Measurements from ENCODE around the gene C1QTNF12. TPM values are rescaled to one million over a fixed set of nuclear protein-coding genes. Genes with fewer than 3 reads are reported as not detected.

The C1QTNF12 gene
- total and polyA plus RNA-seq, 4 experiments from 2014 or later, result 0.31 to 3.3 (median 2.4) TPM; not detected in 1

GRCh38 chr1:1274299-1274930 lies 27.9 kb upstream of the C1QTNF12 start:
- Mint-ChIP-seq H3K4me1 (peaks cover 22 to 40% (median 32%) of the 10 kb centered on the region in 4 donors), H3K9me3 (no peaks in the 10 kb centered on the region), H3K4me3 (peak overlapping the region; percentile 26 to 74 (median 70)), H3K36me3 (peaks cover 5 to 19% of the 10 kb centered on the region in 2 donors), H3K27ac (peak overlapping the region in 5 of 7 donors; percentile 36 to 53 (median 41)), H3K27me3 (peaks cover 0 to 1% of the 10 kb centered on the region in 2 donors)
- Histone ChIP-seq H3K27me3 (ENCODE audit: insufficient read depth, low read length) (no peaks in the 10 kb centered on the region), H3K4me3 (ENCODE audit: low read length in 2 of 2) (peak overlapping the region; percentile 29 to 80), H3K36me3 (ENCODE audit: insufficient read depth, low read length) (no peaks in the 10 kb centered on the region), H3K27ac (ENCODE audit: low read depth, low read length) (peak overlapping the region; percentile 83), H3K4me1 (ENCODE audit: insufficient read depth, low read length) (peaks cover 42% of the 10 kb centered on the region), H3K9me3 (ENCODE audit: control insufficient read depth in 1 of 2, low read length in 2 of 2) (no peaks in the 10 kb centered on the region)
- intact Hi-C loops (cut with micrococcal nuclease), result loop anchor here (1.0 kb wide), 1 partner anchor 158 kb away; the partner anchor contains the start of gene C1orf159
- peak in 1 of 5 donors; percentile 38 for DNase-seq
- ChIA-PET CTCF (ENCODE audit: partially characterized antibody) (interaction anchor here (1.4 kb wide), 1 partner anchor 152 kb away, joined by 3 read pairs; no protein-coding TSS in a partner anchor), POLR2A (ENCODE audit: partially characterized antibody) (interaction anchor here (1.0 to 1.8 kb wide), 7 partner anchors 16 to 341 kb away, joined by 3 to 10 read pairs (median 4); partner anchors contain the start of genes AURKAIP1, B3GALT6, MIB2 and SDF4)

GRCh38 chr1:1273512-1274298 lies 27.2 kb upstream of the C1QTNF12 start, which contains the start of gene UBE2J2:
Gene UBE2J2, minus strand, starts transcription at chr1:1273854. Its CDS starts 5,862 bp downstream, at chr1:1267992.
- Histone ChIP-seq H3K36me3 (ENCODE audit: insufficient read depth, low read length) (no peaks in the 10 kb centered on the region), H3K9me3 (ENCODE audit: control insufficient read depth in 1 of 2, low read length in 2 of 2) (no peaks in the 10 kb centered on the region), H3K27me3 (ENCODE audit: insufficient read depth, low read length) (no peaks in the 10 kb centered on the region), H3K4me1 (ENCODE audit: insufficient read depth, low read length) (peaks cover 43% of the 10 kb centered on the region), H3K27ac (ENCODE audit: low read depth, low read length) (peak within 1 kb of the TSS; percentile 83), H3K4me3 (ENCODE audit: low read length in 2 of 2) (peak within 1 kb of the TSS; percentile 33 to 80)
- DNase-seq, result peak; percentile 89 to 92 (median 90)
- Mint-ChIP-seq H3K27ac (peak within 1 kb of the TSS; percentile 83 to 96 (median 89)), H3K4me3 (peak within 1 kb of the TSS; percentile 86 to 88 (median 87)), H3K27me3 (no peaks in the 10 kb centered on the region), H3K36me3 (peaks cover 5 to 19% of the 10 kb centered on the region in 2 donors), H3K4me1 (peaks cover 22 to 40% (median 32%) of the 10 kb centered on the region in 4 donors), H3K9me3 (no peaks in the 10 kb centered on the region)
- ChIA-PET CTCF (ENCODE audit: partially characterized antibody) (interaction anchor here (1.4 kb wide), 1 partner anchor 151 kb away, joined by 3 read pairs; no protein-coding TSS in a partner anchor), POLR2A (ENCODE audit: partially characterized antibody) (interaction anchor here (0.9 to 1.8 kb wide), 10 partner anchors 17 to 342 kb away, joined by 3 to 10 read pairs (median 4); partner anchors contain the start of genes AURKAIP1, B3GALT6, MIB2 and SDF4)
- intact Hi-C loops (cut with micrococcal nuclease), result loop anchor here (1.0 kb wide), 3 partner anchors 35 to 157 kb away; partner anchors contain the start of genes B3GALT6, C1orf159, PUSL1 and SDF4

- no peak for DNase-seq
- intact Hi-C loops (cut with micrococcal nuclease), result loop anchor here (1.0 kb wide), 2 partner anchors 35 to 41 kb away; partner anchors contain the start of genes B3GALT6, PUSL1 and SDF4
- Mint-ChIP-seq H3K27ac (peak overlapping the region; percentile 83 to 96 (median 89)), H3K27me3 (no peaks in the 10 kb centered on the region), H3K9me3 (no peaks in the 10 kb centered on the region), H3K4me1 (peaks cover 22 to 43% (median 32%) of the 10 kb centered on the region in 4 donors), H3K36me3 (peaks cover 5 to 21% of the 10 kb centered on the region in 2 donors), H3K4me3 (peak overlapping the region; percentile 86 to 88 (median 87))
- H3K9me3 ChIP-seq (ENCODE audit: control insufficient read depth in 1 of 2, low read length in 2 of 2), result no peaks in the 10 kb centered on the region
- peaks cover 43% of the 10 kb centered on the region for H3K4me1 ChIP-seq (ENCODE audit: insufficient read depth, low read length)
- H3K27ac ChIP-seq (ENCODE audit: low read depth, low read length), result peak overlapping the region; percentile 83
- H3K36me3 ChIP-seq (ENCODE audit: insufficient read depth, low read length), result no peaks in the 10 kb centered on the region
- H3K27me3 ChIP-seq (ENCODE audit: insufficient read depth, low read length), result no peaks in the 10 kb centered on the region
- ChIA-PET POLR2A (ENCODE audit: partially characterized antibody) (interaction anchor here (0.9 to 1.8 kb wide), 9 partner anchors 17 to 342 kb away, joined by 3 to 10 read pairs (median 3); partner anchors contain the start of genes AURKAIP1, B3GALT6, MIB2 and SDF4), CTCF (ENCODE audit: partially characterized antibody) (interaction anchor here (1.4 kb wide), 1 partner anchor 150 kb away, joined by 3 read pairs; no protein-coding TSS in a partner anchor)
- H3K4me3 ChIP-seq (ENCODE audit: low read length in 2 of 2), result peak overlapping the region; percentile 33 to 80
These were observed 26.6 kb upstream of the C1QTNF12 start for GRCh38 chr1:1273209-1273511.

- H3K4me1 ChIP-seq (ENCODE audit: insufficient read depth, low read length), result peaks cover 43% of the 10 kb centered on the region
- DNase-seq, result peak in 1 of 5 donors; percentile 45
- H3K36me3 Mint-ChIP-seq, result peaks cover 5 to 25% of the 10 kb centered on the region in 2 donors
These were observed 26.1 kb upstream of the C1QTNF12 start for GRCh38 chr1:1272341-1273208.

GRCh38 chr1:1270813-1271212 lies 24.3 kb upstream of the C1QTNF12 start:
- ChIA-PET POLR2A (ENCODE audit: partially characterized antibody) (interaction anchor here (0.8 kb wide), 1 partner anchor 14 kb away, joined by 3 read pairs; no protein-coding TSS in a partner anchor), CTCF (ENCODE audit: partially characterized antibody) (interaction anchor here (2.4 kb wide), 1 partner anchor 149 kb away, joined by 9 read pairs; no protein-coding TSS in a partner anchor)
- H3K36me3 ChIP-seq (ENCODE audit: insufficient read depth, low read length), result no peaks in the 10 kb centered on the region
- H3K4me3 ChIP-seq (ENCODE audit: low read length in 2 of 2), result no peak overlapping the region
- H3K9me3 Mint-ChIP-seq, result no peaks in the 10 kb centered on the region
- no peaks in the 10 kb centered on the region for H3K27me3 ChIP-seq (ENCODE audit: insufficient read depth, low read length)
- peak overlapping the region; percentile 58 to 91 (median 83) for H3K27ac Mint-ChIP-seq
- H3K27ac ChIP-seq (ENCODE audit: low read depth, low read length), result no peak overlapping the region
- peaks cover 9 to 35% of the 10 kb centered on the region in 2 donors for H3K36me3 Mint-ChIP-seq
- no peaks in the 10 kb centered on the region for H3K9me3 ChIP-seq (ENCODE audit: control insufficient read depth in 1 of 2, low read length in 2 of 2)
- intact Hi-C loops (cut with micrococcal nuclease), result no loop called here
- peaks cover 25 to 49% (median 33%) of the 10 kb centered on the region in 4 donors for H3K4me1 Mint-ChIP-seq
- DNase-seq, result peak in 1 of 5 donors; percentile 21
- H3K4me1 ChIP-seq (ENCODE audit: insufficient read depth, low read length), result peaks cover 43% of the 10 kb centered on the region
- no peaks in the 10 kb centered on the region for H3K27me3 Mint-ChIP-seq
- peak overlapping the region; percentile 69 to 86 (median 77) for H3K4me3 Mint-ChIP-seq

More at GRCh38 chr1:1272341-1273208, 26.1 kb upstream of the C1QTNF12 start:
- ChIA-PET CTCF (ENCODE audit: partially characterized antibody) (interaction anchor here (0.6 to 2.4 kb wide), 2 partner anchors 150 to 595 kb away, joined by 3 to 9 read pairs; no protein-coding TSS in a partner anchor), POLR2A (ENCODE audit: partially characterized antibody) (interaction anchor here (0.8 to 1.8 kb wide), 6 partner anchors 33 to 135 kb away, joined by 3 to 10 read pairs (median 4); partner anchors contain the start of genes AURKAIP1 and B3GALT6)
- Mint-ChIP-seq H3K4me1 (peaks cover 22 to 47% (median 33%) of the 10 kb centered on the region in 4 donors), H3K4me3 (peak overlapping the region; percentile 86 to 88 (median 87)), H3K9me3 (no peaks in the 10 kb centered on the region), H3K27me3 (no peaks in the 10 kb centered on the region), H3K27ac (peak overlapping the region; percentile 83 to 96 (median 89))
- Histone ChIP-seq H3K27ac (ENCODE audit: low read depth, low read length) (peak overlapping the region; percentile 83), H3K9me3 (ENCODE audit: control insufficient read depth in 1 of 2, low read length in 2 of 2) (no peaks in the 10 kb centered on the region), H3K4me3 (ENCODE audit: low read length in 2 of 2) (peak overlapping the region; percentile 33 to 80), H3K27me3 (ENCODE audit: insufficient read depth, low read length) (no peaks in the 10 kb centered on the region), H3K36me3 (ENCODE audit: insufficient read depth, low read length) (no peaks in the 10 kb centered on the region)
- intact Hi-C loops (cut with micrococcal nuclease), result loop anchor here (1.0 kb wide), 2 partner anchors 36 to 40 kb away; partner anchors contain the start of genes B3GALT6, PUSL1 and SDF4

- H3K36me3 ChIP-seq (ENCODE audit: insufficient read depth, low read length), result peaks cover 2% of the 10 kb centered on the region
- no peaks in the 10 kb centered on the region for H3K27me3 ChIP-seq (ENCODE audit: insufficient read depth, low read length)
- DNase-seq, result no peak
- Mint-ChIP-seq H3K36me3 (peaks cover 17 to 44% of the 10 kb centered on the region in 2 donors), H3K9me3 (no peaks in the 10 kb centered on the region), H3K27ac (no peak overlapping the region), H3K27me3 (no peaks in the 10 kb centered on the region), H3K4me1 (peaks cover 27 to 53% (median 37%) of the 10 kb centered on the region in 4 donors), H3K4me3 (no peak overlapping the region)
- no peak overlapping the region for H3K4me3 ChIP-seq (ENCODE audit: low read length in 2 of 2)
- intact Hi-C loops (cut with micrococcal nuclease), result no loop called here
- POLR2A ChIA-PET (ENCODE audit: partially characterized antibody), result no interaction called here
- H3K4me1 ChIP-seq (ENCODE audit: insufficient read depth, low read length), result peaks cover 37% of the 10 kb centered on the region
- CTCF ChIA-PET (ENCODE audit: partially characterized antibody), result no interaction called here
- no peak overlapping the region for H3K27ac ChIP-seq (ENCODE audit: low read depth, low read length)
- H3K9me3 ChIP-seq (ENCODE audit: control insufficient read depth in 1 of 2, low read length in 2 of 2), result no peaks in the 10 kb centered on the region
These were observed 21.8 kb upstream of the C1QTNF12 start for GRCh38 chr1:1268284-1268682.

All from CD4-positive, alpha-beta memory T cell (primary cell).